IMR-90 (cell line): Measurements from ENCODE around the gene CRACDL. TPM values are rescaled to one million over a fixed set of nuclear protein-coding genes. Genes with fewer than 3 reads are reported as not detected.

ENCODE experiments used
- ATAC-seq: fragments of 200-7000 bp; cut with Tn5 transposase; 2 replicates; pipeline ENCODE4 v1.9.1; 2020; ENCODE audit warnings: low read depth, mild to moderate bottlenecking, moderate library complexity
- BruUV-seq: library from RNA; stranded (reverse); fragments of 400-500 nt; replicated peaks from 2 replicates; lab custom pipeline; 2021; lab: Mats Ljungman, UMichigan
- CTCF ChIA-PET: fragments of 300-600 bp; formaldehyde crosslinking; extraction: SDS; loops from one replicate; lab custom pipeline; 2021; ENCODE audit warnings: antibody characterized with exemption; lab: Yijun Ruan, JAX
- POLR2A ChIA-PET: fragments of 300-600 bp; sonication (Branson Sonifier 250); formaldehyde crosslinking; loops from one replicate; lab custom pipeline; 2022; ENCODE audit warnings: antibody characterized with exemption; ENCODE audit not compliant: unreplicated experiment; lab: Charles Lee
- DNase-seq: peaks from one replicate; pipeline ENCODE4 v3.0.0; 2013
- H2AFZ ChIP-seq: replicated peaks from 2 replicates; pipeline ENCODE3; 2013; ENCODE audit warnings: low read length, mild to moderate bottlenecking; ENCODE audit not compliant: poor library complexity
- H2AK5ac ChIP-seq: 2 replicates; pipeline ENCODE4 v1.6.1; 2013; ENCODE audit warnings: low read depth, low read length, inconsistent platforms
- H2AK9ac ChIP-seq: replicated peaks from 2 replicates; pipeline ENCODE3; 2013; ENCODE audit warnings: mild to moderate bottlenecking, low read depth, low read length, moderate library complexity; ENCODE audit not compliant: poor library complexity
- H2BK120ac ChIP-seq: 2 replicates; pipeline ENCODE4 v1.6.1; 2013; ENCODE audit warnings: low read depth, low read length, inconsistent platforms
- H2BK15ac ChIP-seq: 3 replicates; pipeline ENCODE4 v1.6.1; 2013; ENCODE audit warnings: low read depth, low read length, inconsistent platforms
- H2BK20ac ChIP-seq: 2 replicates; pipeline ENCODE4 v1.6.1; 2013; ENCODE audit warnings: low read depth, mild to moderate bottlenecking, inconsistent platforms, low read length, moderate library complexity
- H2BK5ac ChIP-seq: 2 replicates; pipeline ENCODE4 v1.6.1; 2013; ENCODE audit warnings: mild to moderate bottlenecking, low read depth, low read length, inconsistent platforms; ENCODE audit not compliant: poor library complexity, severe bottlenecking
- H3K14ac ChIP-seq: replicated peaks from 2 replicates; pipeline ENCODE4 v1.6.1; 2013; ENCODE audit warnings: low read depth, low read length, inconsistent platforms
- H3K18ac ChIP-seq: 2 replicates; pipeline ENCODE4 v1.6.1; 2013; ENCODE audit warnings: low read depth, low read length, control low read depth
- H3K23ac ChIP-seq: 2 replicates; pipeline ENCODE4 v1.6.1; 2013; ENCODE audit warnings: low read depth, low read length, inconsistent platforms
- H3K27ac ChIP-seq: 2 replicates; pipeline ENCODE4 v1.5.1; 2013; ENCODE audit warnings: mild to moderate bottlenecking, control low read depth, low read length; ENCODE audit not compliant: insufficient read depth
- H3K27me3 ChIP-seq: 2 replicates; pipeline ENCODE4 v1.6.1; 2013; ENCODE audit warnings: low read length; ENCODE audit not compliant: control insufficient read depth, insufficient read depth
- H3K36me3 ChIP-seq: 2 replicates; pipeline ENCODE4 v1.6.1; 2013; ENCODE audit warnings: low read length, mixed read lengths; ENCODE audit not compliant: control insufficient read depth, insufficient read depth
- H3K4ac ChIP-seq: 2 replicates; pipeline ENCODE4 v1.6.1; 2013; ENCODE audit warnings: low read depth, low read length, inconsistent platforms
- H3K4me1 ChIP-seq: 2 replicates; pipeline ENCODE4 v1.6.1; 2013; ENCODE audit warnings: low read length, mixed read lengths; ENCODE audit not compliant: control insufficient read depth, insufficient read depth
- H3K4me2 ChIP-seq: 2 replicates; pipeline ENCODE4 v1.6.1; 2013; ENCODE audit warnings: low read depth, mild to moderate bottlenecking, control low read depth, low read length, moderate library complexity
- H3K4me3 ChIP-seq: 2 replicates; pipeline ENCODE4 v1.5.1; 2013; ENCODE audit warnings: low read depth, mild to moderate bottlenecking, control low read depth, low read length, moderate library complexity; ENCODE audit not compliant: insufficient read depth
- H3K56ac ChIP-seq: 2 replicates; pipeline ENCODE4 v1.6.1; 2013; ENCODE audit warnings: low read length, inconsistent platforms; ENCODE audit not compliant: insufficient read depth; ENCODE audit errors: extremely low read depth
- H3K79me1 ChIP-seq, 2 experiments: 2 replicates each; pipeline ENCODE4 v1.6.1; 2013; ENCODE audit warnings: low read length in 2 of 2, inconsistent platforms in 1 of 2, low read depth in 1 of 2
- H3K9ac ChIP-seq: 2 replicates; pipeline ENCODE4 v1.6.1; 2013; ENCODE audit warnings: low read depth, low read length, control low read depth
- H3K9me1 ChIP-seq: 2 replicates; pipeline ENCODE4 v1.6.1; 2013; ENCODE audit warnings: low read length, inconsistent platforms; ENCODE audit not compliant: insufficient read depth
- H3K9me3 ChIP-seq: 2 replicates; pipeline ENCODE4 v1.6.1; 2013; ENCODE audit warnings: low read length; ENCODE audit not compliant: control insufficient read depth, insufficient read depth
- H4K20me1 ChIP-seq: 2 replicates; pipeline ENCODE4 v1.6.1; 2013; ENCODE audit warnings: low read length, inconsistent platforms; ENCODE audit not compliant: insufficient read depth
- H4K5ac ChIP-seq: 2 replicates; pipeline ENCODE4 v1.6.1; 2013; ENCODE audit warnings: mild to moderate bottlenecking, low read depth, low read length, control low read depth
- H4K8ac ChIP-seq, 2 experiments: 2 replicates each; pipeline ENCODE4 v1.6.1; 2013; ENCODE audit warnings: low read depth in 2 of 2, low read length in 2 of 2, control low read depth in 1 of 2, inconsistent platforms in 1 of 2
- H4K91ac ChIP-seq: 2 replicates; pipeline ENCODE4 v1.6.1; 2013; ENCODE audit warnings: low read depth, low read length, inconsistent platforms; ENCODE audit not compliant: insufficient read depth
- BHLHE40 ChIP-seq: fragments of 150-350 bp; IDR thresholded peaks from 2 replicates; pipeline ENCODE4 v1.6.1; 2016; ENCODE audit warnings: mild to moderate bottlenecking, low read depth, low read length
- CEBPB ChIP-seq: IDR thresholded peaks from 2 replicates; pipeline ENCODE4 v1.6.1; 2012; ENCODE audit warnings: low read depth, low read length, improper control_type of control experiment
- CHD1 ChIP-seq: IDR thresholded peaks from 2 replicates; pipeline ENCODE4 v1.6.1; 2012; ENCODE audit warnings: low read depth, low read length, improper control_type of control experiment
- FOS ChIP-seq: fragments of 150-350 bp; IDR thresholded peaks from 2 replicates; pipeline ENCODE4 v1.6.1; 2016; ENCODE audit warnings: low read depth, low read length
- MAFK ChIP-seq: IDR thresholded peaks from 2 replicates; pipeline ENCODE4 v1.6.1; 2012; ENCODE audit warnings: low read depth, low read length, improper control_type of control experiment
- MAZ ChIP-seq: IDR thresholded peaks from 2 replicates; pipeline ENCODE4 v1.6.1; 2012; ENCODE audit warnings: low read depth, mild to moderate bottlenecking, low read length, improper control_type of control experiment, moderate library complexity, borderline replicate concordance
- MXI1 ChIP-seq: IDR thresholded peaks from 2 replicates; pipeline ENCODE4 v1.6.1; 2012; ENCODE audit warnings: low read depth, mild to moderate bottlenecking, low read length, moderate library complexity, borderline replicate concordance
- NFE2L2 ChIP-seq: fragments of 150-350 bp; IDR thresholded peaks from 2 replicates; pipeline ENCODE4 v1.6.1; 2016; ENCODE audit warnings: low read depth, mild to moderate bottlenecking, low read length
- POLR2A ChIP-seq: IDR thresholded peaks from 2 replicates; pipeline ENCODE4 v1.6.1; 2012; ENCODE audit warnings: mild to moderate bottlenecking, low read depth, low read length
- RAD21 ChIP-seq: IDR thresholded peaks from 2 replicates; pipeline ENCODE4 v1.6.1; 2012; ENCODE audit warnings: low read length, improper control_type of control experiment
- RCOR1 ChIP-seq: IDR thresholded peaks from 2 replicates; pipeline ENCODE4 v1.6.1; 2012; ENCODE audit warnings: mild to moderate bottlenecking, low read length, improper control_type of control experiment; ENCODE audit not compliant: insufficient replicate concordance
- RFX5 ChIP-seq: IDR thresholded peaks from 2 replicates; pipeline ENCODE4 v1.8.0; 2012; ENCODE audit warnings: low read depth, mild to moderate bottlenecking, low read length, moderate library complexity
- SMC3 ChIP-seq: fragments of 150-350 bp; IDR thresholded peaks from 2 replicates; pipeline ENCODE4 v1.6.1; 2016; ENCODE audit warnings: low read depth, mild to moderate bottlenecking, antibody characterized with exemption, low read length, moderate library complexity
- USF2 ChIP-seq: fragments of 150-350 bp; IDR thresholded peaks from 2 replicates; pipeline ENCODE4 v1.6.1; 2017; ENCODE audit warnings: mild to moderate bottlenecking, antibody characterized with exemption, low read length, low read depth
- WGBS, 2 experiments: methylation state at CpG; one replicate each; pipeline versions ENCODE4 v1.1.5 to v1.1.7; 2013; ENCODE audit warnings: missing lambda C conversion rate in 2 of 2; ENCODE audit not compliant: insufficient read length in 1 of 2; ENCODE audit errors: extremely low coverage in 2 of 2; 5-methylcytosine and 5-hydroxymethylcytosine counted together
- dilution Hi-C: fragments of 300-500 bp; cut with HindIII; formaldehyde crosslinking; loops from one replicate; pipeline ENCODE4 v1.14.3; 2018; ENCODE audit warnings: low sequenced_read_pairs; ENCODE audit not compliant: unreplicated experiment
- in situ Hi-C: fragments of 300-500 bp; cut with MboI; formaldehyde crosslinking; loops from 3 replicates; pipeline ENCODE4 v1.14.3; 2019; ENCODE audit warnings: low sequenced_read_pairs, inconsistent platforms, mixed read lengths
- intact Hi-C: fragments of 100-400 bp; cut with micrococcal nuclease; formaldehyde crosslinking; loops from 2 replicates; pipeline ENCODE4 v1.10.0; 2022
- polyA plus RNA-seq, 3 experiments: library from polyadenylated mRNA; depleted of rRNA; stranded (reverse); fragments of >200 nt; gene quantifications; 2 replicates each; pipeline ENCODE4 v1.2.3, GENCODE V29; 2012; ENCODE audit warnings: low replicate concordance in 1 of 3
- total RNA-seq: library from RNA; depleted of rRNA; stranded (reverse); fragments of >200 nt; gene quantifications from 2 replicates; pipeline ENCODE4 v1.2.3, GENCODE V29; 2012
- TF ChIP-seq, protein P1 (sequence below): fragments of 150-350 bp; IDR thresholded peaks from 2 replicates; pipeline ENCODE4 v1.6.1; 2016; ENCODE audit warnings: low read depth, mild to moderate bottlenecking, low read length, moderate library complexity, borderline replicate concordance
- TF ChIP-seq, protein P2 (sequence below): conservative IDR thresholded peaks from 2 replicates; pipeline ENCODE4 v1.5.1; 2012; ENCODE audit warnings: mild to moderate bottlenecking, low read depth, low read length, improper control_type of control experiment

Gene CRACDL
- total and polyA plus RNA-seq, 2 of the 4 experiments (the other 2 are of a cell fraction) = not detected

DNA sequence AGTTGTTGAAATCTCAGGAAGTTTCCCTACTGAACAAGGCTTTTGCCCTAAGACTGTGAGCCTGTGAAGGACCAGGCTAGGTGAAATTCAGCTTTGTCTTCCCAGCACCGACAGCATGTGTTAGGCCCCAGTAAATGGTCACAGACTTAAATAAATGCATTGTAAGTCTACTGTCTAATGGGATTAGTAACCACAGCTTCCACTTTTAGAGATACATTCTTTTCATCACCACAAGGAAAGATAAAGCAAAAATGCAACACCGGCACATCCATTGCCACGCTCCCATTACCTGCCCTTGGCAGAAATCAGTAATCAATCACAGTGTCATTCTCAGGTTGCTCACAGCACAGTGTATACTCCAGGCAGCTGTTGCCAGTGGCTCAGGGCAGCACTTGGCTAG, 59.3 kb downstream of the CRACDL start:
- no peak overlapping the region for H3K9ac ChIP-seq
- CTCF ChIA-PET = no interaction called here
- POLR2A ChIA-PET = no interaction called here

More for the DNA sequence above, 59.3 kb downstream of the CRACDL start:
- H4K91ac ChIP-seq = no peak overlapping the region
- H2BK120ac ChIP-seq = no peak overlapping the region
- H4K8ac ChIP-seq = no peak overlapping the region
- no peak overlapping the region for H3K18ac ChIP-seq
- H3K4me2 ChIP-seq = no peak overlapping the region
- no peak overlapping the region for H2AK9ac ChIP-seq
- H3K14ac ChIP-seq = no peak overlapping the region
- DNase-seq (no peak), ATAC-seq (no peak)
- H2BK15ac ChIP-seq = no peak overlapping the region
- H3K23ac ChIP-seq = no peak overlapping the region
- H4K5ac ChIP-seq = no peak overlapping the region
- no peak overlapping the region for H2BK5ac ChIP-seq
- no TSS peak for BruUV-seq
- no CpG with 5 or more reads among the region's 3 CpGs for WGBS, 2 experiments
- no peaks in the 10 kb centered on the region for H3K79me1 ChIP-seq
- H3K4me1 ChIP-seq = no peaks in the 10 kb centered on the region
- no peaks in the 10 kb centered on the region for H3K36me3 ChIP-seq
- H3K9me1 ChIP-seq = no peaks in the 10 kb centered on the region
- intact Hi-C loops = no loop called here
- H2BK20ac ChIP-seq = no peak overlapping the region
- peaks cover 20% of the 10 kb centered on the region for H3K27me3 ChIP-seq
- H4K20me1 ChIP-seq = no peaks in the 10 kb centered on the region
- H3K4ac ChIP-seq = no peak overlapping the region
- H3K9me3 ChIP-seq = no peaks in the 10 kb centered on the region
- H3K56ac ChIP-seq = no peak overlapping the region
- H2AK5ac ChIP-seq = no peak overlapping the region
- in situ Hi-C loops = no loop called here
- dilution Hi-C loops = no loop called here
- TF ChIP-seq RCOR1 (no peak), RAD21 (no peak), BHLHE40 (no peak), FOS (no peak), CEBPB (no peak), SMC3 (no peak), POLR2A (no peak), CHD1 (no peak), USF2 (no peak), MAFK (no peak), MAZ (no peak), MXI1 (no peak), RFX5 (no peak), NFE2L2 (no peak)
- TF ChIP-seq, protein P1, sequence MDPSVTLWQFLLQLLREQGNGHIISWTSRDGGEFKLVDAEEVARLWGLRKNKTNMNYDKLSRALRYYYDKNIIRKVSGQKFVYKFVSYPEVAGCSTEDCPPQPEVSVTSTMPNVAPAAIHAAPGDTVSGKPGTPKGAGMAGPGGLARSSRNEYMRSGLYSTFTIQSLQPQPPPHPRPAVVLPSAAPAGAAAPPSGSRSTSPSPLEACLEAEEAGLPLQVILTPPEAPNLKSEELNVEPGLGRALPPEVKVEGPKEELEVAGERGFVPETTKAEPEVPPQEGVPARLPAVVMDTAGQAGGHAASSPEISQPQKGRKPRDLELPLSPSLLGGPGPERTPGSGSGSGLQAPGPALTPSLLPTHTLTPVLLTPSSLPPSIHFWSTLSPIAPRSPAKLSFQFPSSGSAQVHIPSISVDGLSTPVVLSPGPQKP = no peak
- TF ChIP-seq, protein P2, sequence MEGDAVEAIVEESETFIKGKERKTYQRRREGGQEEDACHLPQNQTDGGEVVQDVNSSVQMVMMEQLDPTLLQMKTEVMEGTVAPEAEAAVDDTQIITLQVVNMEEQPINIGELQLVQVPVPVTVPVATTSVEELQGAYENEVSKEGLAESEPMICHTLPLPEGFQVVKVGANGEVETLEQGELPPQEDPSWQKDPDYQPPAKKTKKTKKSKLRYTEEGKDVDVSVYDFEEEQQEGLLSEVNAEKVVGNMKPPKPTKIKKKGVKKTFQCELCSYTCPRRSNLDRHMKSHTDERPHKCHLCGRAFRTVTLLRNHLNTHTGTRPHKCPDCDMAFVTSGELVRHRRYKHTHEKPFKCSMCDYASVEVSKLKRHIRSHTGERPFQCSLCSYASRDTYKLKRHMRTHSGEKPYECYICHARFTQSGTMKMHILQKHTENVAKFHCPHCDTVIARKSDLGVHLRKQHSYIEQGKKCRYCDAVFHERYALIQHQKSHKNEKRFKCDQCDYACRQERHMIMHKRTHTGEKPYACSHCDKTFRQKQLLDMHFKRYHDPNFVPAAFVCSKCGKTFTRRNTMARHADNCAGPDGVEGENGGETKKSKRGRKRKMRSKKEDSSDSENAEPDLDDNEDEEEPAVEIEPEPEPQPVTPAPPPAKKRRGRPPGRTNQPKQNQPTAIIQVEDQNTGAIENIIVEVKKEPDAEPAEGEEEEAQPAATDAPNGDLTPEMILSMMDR = no peak
- H3K27ac ChIP-seq = no peak overlapping the region
- no peak overlapping the region for H2AFZ ChIP-seq
- no peak overlapping the region for H3K4me3 ChIP-seq
